ENCODE results near the gene RANBP17.
"Not testable (repeated sequence)": the region's sequence is repeated elsewhere in the genome, so short reads cannot be mapped to it uniquely, and the experiment has no call there.

RANBP17 gene

DNA sequence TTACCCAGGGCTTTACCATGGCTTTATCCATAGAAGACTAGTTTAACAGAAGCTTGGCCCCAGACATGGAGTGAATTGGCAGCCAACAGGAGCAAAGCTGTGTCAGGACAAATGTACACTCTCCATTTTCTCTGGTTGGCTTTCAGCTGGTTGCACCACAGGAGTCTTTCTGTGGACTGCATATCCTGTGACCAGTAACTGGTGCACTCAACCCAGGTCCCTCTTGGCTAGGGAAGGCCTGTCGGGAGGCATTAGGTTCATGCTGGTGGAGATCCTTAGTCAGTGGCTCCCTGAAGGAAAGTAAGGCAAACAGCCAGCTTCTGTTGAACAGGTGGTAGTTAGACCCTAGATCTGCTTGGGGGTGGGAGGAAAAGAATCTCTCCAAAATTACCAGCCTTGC is 300.3 kb downstream of the RANBP17 start:
- DNase-seq = no peak

DNA sequence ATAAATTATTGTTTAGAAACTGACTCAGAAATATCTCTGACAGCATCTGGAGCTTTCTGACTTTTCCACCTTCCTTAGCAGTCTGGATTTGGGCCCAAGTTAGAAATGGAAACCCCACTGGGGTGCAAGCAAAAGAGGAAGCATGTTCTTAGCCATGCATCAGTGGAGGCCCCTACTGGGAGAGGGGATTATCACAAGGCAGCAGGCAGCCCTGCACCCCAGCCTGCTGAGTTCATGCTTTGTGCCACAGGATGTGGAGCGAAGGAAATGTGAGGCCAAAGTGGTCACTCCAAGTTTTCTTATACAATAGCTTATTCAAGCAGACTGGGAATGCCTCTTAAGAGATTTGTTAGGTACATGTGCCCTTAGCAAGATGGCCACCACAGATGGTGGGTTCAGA is 300.8 kb downstream of the RANBP17 start:
- peak; percentile 64 for DNase-seq

DNA sequence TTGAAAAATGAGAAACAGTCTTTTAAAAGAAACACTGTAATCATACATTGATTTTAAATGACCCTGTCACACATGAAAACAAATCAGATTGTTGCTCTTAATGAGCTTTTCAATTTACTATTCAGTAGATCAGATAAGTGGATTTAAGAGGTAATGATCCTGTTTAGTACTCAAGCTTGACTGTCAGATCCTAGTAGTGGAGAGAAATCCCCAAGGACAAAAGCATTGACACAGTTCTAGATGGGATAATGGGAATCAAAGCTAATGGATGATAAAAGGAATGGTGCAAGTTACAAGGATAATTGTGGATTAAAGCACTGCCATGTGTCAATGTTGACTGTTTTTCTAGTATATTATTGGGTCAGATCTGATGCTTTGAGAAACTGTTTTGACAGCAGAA is 304.9 kb downstream of the RANBP17 start:
- DNase-seq = no peak

DNA sequence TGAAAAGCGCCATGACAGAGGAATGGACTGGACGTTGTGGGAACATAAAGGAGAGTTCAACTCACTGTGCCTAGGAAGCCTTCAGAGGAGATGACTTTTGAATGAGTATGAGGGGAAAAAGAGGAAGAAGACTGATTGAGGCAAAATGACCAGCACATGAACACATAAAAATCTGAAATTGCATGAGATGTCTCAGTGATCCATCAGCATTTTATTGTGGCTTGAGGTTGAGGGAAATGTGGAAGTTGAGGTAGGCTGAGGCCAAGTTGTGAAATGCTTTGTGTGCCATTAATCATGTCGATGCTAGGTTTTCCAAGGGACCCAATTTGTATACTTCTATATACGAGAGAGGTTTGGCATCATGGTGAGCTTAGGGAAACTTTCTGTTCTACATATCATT is 306.4 kb downstream of the RANBP17 start:
- peak; percentile 97 for DNase-seq

DNA sequence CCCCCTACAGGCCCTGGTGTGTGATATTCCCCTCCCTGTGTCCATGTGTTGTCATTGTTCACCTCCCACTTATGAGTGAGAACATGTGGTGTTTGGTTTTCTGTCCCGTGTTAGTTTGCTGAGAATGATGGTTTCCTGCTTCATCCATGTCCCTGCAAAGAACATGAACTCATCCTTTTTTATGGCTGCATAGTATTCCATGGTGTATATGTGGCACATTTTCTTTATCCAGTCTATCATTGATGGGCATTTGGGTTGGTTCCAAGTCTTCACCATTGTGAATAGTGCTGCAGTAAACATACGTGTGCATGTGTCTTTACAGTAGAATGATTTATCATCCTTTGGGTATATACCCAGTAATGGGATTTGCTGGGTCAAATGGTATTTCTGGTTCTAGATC is 313.1 kb downstream of the RANBP17 start:
- DNase-seq = not testable (repeated sequence)

- DNase-seq = no peak
Measured at GRCh38 chr5:171175746-171176145, 313.9 kb downstream of the RANBP17 start.

DNA sequence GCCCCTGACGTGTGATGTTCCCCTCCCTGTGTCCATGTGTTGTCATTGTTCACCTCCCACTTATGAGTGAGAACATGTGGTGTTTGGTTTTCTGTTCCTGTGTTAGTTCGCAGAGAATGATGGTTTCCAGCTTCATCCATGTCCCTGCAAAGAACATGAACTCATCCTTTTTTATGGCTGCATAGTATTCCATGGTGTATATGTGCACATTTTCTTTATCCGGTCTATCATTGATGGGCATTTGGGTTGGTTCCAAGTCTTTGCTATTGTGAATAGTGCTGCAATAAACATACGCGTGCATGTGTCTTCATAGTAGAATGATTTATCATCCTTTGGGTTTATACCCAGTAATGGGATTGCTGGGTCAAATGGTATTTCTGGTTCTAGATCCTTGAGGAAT is 316.4 kb downstream of the RANBP17 start:
- not testable (repeated sequence) for DNase-seq

DNA sequence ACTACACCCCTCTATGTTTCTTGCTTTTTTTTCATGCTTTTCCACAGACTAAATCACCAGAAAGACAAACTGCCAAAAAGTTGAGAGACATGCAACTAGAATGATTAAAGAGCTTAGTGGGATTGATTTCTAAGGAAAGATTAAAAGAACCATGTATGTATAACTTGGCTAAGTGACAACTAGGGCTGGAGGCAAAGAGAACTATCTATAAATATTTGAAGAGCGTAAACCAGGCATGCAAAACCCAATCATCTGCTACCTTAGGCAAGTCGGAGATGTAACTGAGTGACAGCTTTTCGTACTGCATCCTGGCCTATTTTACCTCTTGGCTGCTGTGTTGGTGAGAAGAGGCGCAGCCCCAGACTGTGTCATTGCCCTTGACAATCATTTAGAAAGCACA is 326.2 kb downstream of the RANBP17 start:
- no peak for DNase-seq

GRCh38 chr5:171189442-171189841 is 327.6 kb downstream of the RANBP17 start:
- no peak for DNase-seq

- no peak for DNase-seq
Measured at GRCh38 chr5:171192111-171192510, 330.3 kb downstream of the RANBP17 start.

DNA sequence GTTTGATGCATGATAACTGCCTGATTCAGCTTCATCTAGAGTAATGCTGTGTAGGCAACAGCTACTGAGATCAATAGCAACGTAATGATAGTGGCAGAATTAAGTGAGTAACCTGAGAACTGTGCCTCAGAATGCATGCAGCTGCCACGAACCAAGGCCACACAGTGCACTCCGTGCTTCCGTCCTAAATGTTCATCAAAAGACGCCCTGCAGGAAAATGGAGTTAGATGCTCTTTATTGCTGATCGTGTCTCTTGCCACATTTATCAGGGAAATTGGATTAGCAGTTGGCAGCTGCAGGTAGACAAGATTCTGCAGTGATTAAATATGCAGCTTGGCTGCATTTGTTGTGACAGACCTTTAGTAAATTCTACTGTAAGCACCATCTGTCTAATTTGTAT is 339.5 kb downstream of the RANBP17 start:
- DNase-seq = no peak

DNA sequence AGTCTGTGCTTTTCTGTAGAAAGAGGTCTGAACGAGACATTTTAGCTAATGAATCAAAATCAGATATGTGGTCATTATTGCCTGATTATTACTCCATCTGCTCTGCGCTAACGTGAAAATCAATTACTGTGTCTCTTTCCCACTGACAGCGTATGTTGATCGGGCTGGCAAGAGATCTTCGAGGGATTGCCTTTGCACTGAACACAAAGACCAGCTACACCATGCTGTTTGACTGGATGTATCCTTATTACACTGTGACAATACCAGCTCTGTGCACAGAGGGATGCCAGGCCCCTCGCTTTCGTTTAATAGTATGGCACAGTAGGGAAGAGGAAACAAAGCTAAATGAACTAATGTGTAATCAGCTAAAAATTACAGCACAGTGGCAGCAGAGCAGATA is 343.6 kb downstream of the RANBP17 start:
- DNase-seq = no peak

DNA sequence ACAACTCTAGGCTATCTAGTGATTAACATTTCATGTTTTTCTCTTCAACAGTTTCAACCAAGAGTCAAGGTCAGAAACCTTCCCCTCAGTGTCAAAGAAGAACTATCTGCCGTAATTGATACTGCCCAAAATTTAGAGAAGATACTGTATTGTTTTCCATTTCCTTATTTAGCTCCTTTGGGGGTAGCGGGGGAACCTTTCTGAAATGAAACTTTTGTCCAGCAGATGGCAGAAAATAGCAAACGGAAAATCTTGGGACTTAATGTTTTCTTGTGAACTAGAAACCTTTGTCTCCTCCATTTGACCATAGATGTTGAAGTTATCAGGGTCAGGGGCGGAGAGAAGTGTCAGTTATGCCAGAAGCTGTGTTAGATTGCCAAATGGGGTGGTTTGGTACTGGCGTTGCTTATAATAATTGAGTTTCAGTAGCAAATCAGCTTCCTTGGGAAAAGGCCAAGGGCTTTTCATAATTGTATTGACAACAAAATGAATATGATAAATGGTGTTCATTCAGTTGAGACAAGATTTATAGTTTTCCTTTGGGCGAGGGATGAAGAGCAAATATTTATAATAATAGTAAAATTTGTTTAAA is 345.5 kb downstream of the RANBP17 start:
- DNase-seq = peak; percentile 68

GRCh38 chr5:171221916-171222315 is 360.1 kb downstream of the RANBP17 start:
- DNase-seq = no peak

DNA sequence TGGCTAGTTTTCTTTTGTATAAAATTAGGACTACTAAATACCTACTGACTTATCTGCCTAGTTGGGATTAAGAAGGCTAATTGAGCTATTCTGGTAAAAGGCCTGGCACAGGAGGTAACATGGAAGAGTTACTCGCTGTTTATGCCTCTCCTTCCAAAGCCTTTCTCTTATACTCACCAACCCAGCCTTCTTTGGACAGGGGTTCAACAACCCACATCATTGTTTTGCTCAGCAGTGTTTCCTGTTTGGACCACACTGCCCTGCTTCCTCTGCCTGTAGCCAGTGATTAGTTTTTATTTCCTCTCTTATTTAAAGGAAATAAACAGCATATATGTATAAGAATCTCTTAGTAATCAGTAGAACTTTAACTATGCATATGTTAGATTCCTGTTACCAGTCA is 362.1 kb downstream of the RANBP17 start:
- DNase-seq = no peak

GRCh38 chr5:171226096-171226754 is 364.4 kb downstream of the RANBP17 start:
- no peak for DNase-seq

GRCh38 chr5:171226864-171227263 is 365.0 kb downstream of the RANBP17 start:
- no peak for DNase-seq

GRCh38 chr5:171236651-171237050 is 374.8 kb downstream of the RANBP17 start:
- DNase-seq = no peak

- DNase-seq = no peak
Measured at GRCh38 chr5:171242521-171242920, 380.7 kb downstream of the RANBP17 start.

DNA sequence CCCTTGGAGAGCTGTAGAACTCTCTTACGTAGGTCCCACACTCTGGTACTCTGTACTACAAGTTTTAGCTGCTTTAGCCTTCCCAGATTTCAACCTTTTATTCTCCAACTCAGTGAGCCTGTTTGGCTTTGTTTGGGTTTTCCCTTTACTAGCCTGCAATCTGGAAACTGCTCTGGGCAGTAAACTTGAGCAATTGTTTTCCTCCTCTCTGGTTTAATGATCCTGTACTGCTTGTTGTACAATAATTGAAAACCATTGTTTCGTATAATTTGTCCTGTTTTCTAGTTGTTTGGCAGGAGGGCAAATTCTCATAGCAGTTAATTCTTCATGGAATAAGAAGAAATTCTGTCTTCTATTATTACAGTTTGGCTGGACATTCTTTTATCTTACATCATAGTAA is 384.4 kb downstream of the RANBP17 start:
- DNase-seq = no peak

GRCh38 chr5:171249460-171249859 is 387.6 kb downstream of the RANBP17 start:
- DNase-seq = no peak

DNA sequence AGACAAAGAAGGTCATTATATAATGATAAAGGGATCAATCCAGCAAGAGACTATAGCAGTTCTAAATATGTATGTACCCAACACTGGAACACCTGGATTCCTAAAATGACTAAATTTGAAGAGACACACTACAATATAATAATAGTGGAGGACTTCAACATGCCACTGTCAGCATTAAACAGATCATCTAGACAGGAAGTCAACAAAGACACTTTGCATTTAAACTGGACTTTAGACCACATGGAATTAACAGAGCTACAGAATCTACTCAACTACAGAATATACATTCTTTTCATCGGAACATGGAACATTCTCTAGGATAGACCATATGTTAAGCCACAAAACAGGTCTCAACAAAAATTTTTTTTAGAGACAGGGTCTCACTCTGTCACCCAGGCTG is 388.9 kb downstream of the RANBP17 start:
- DNase-seq = no peak

DNA sequence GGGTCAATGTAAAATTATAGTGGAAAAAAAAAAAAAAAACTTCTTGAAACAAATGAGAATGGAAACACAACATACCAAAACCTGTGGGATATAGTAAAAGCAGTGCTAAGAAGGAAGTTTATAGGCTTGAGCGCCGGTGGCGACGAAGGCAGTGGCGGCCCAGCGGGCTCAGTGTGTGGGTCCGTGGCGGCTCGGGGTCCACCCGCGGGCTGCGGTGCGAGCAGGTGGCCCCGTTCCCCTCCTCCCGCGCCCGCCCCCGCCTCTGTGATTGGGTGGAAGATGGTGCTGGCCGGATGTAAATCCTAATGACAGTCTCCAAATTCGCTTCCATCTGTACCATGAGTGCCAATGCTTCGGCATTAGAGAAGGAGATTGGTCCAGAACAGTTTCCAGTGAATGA is 389.7 kb downstream of the RANBP17 start:
- no peak for DNase-seq

DNA sequence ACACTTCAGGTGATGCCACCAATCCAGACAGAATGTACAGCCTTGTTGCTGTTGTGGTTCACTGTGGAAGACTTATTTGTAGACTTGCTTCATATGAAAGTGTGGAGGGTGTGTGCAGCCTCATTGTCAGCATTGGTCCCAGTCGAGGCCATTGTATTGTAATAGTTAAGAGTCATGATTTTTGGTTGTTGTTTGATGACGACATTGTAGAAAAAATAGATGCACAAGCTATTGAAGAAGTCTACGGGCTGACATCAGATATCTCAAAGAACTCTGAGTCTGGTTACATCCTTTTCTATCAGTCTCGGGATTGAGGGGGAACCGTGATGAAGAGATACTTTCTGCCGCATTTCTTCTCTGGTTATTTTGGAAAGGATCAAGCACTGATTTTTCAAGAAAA is 390.9 kb downstream of the RANBP17 start:
- no peak for DNase-seq

DNA sequence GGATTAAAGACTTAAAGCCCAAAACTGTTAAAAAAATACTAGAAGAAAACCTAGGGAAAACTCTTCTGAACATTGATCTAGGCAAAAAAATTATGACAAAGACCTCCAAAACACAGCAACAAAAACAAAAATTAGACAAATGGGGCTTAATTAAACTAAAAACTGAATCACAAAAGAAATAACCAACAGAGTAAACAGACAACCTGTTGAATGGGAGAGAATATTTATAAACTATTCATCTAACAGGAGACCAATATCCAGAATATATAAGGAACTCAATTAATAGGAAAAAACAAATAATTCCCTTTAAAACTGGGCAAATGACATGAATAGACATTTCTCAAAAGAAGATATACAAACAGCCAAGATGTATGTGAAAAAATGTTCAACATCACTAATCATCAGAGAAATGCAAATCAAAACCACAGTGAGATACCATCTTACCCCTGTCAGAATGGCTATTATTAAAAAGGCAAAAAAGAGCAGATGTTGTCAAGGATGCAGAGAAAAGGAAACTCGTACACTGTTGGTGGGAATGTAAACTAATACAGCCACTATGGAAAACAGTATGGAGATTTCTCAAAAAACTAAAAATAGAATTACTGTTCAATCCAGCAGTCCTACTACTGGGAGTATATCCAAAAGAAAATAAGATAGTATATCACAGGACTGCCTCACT is 397.1 kb downstream of the RANBP17 start:
- no peak for DNase-seq
